Measurements from ENCODE around the gene ZC3H4. TPM values are rescaled to one million over a fixed set of nuclear protein-coding genes. Genes with fewer than 3 reads are reported as not detected.
A peak's percentile ranks its signal among the peaks of the same experiment; 100 is the strongest.

ZC3H4 gene
- total RNA-seq, 2 donors from 2014 or later: 35.3 to 49.1 TPM

DNA sequence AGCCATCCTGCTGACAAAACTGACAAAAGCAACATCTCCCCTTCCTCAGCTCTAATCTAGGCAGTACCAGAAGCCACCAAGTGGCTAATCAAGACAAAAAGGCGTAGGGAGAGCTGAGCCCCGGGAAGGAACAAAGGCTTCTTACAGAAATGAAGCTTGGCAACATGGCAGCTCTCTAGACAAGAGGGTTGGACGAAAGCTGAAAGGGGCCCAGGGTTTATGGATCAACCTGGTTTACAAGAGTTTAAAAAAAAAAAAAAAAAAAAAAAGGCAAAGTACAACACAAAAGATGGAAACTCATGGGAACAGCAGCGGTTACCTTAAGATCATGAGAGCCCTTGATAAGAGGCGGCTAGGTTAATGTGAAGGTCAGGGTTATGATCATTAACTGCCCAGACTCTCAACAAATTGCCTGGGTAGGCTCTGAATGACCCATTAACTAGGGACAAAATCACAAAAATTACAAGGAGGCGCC lies 14.0 kb downstream of the ZC3H4 start:
- Histone ChIP-seq H3K27me3 (replicated peaks; ENCODE audit: insufficient read depth) (no peaks in the 10 kb centered on the region), H3K4me1 (replicated peaks) (peaks cover 2% of the 10 kb centered on the region), H3K27ac (no peak overlapping the region), H3K36me3 (no peaks in the 10 kb centered on the region), H3K4me3 (no peak overlapping the region), H3K9me3 (no peaks in the 10 kb centered on the region)
- no peak for DNase-seq (ENCODE audit: low spot score)
- intact Hi-C loops (cut with DNase I): no loop called here
- TF ChIP-seq, protein P1, sequence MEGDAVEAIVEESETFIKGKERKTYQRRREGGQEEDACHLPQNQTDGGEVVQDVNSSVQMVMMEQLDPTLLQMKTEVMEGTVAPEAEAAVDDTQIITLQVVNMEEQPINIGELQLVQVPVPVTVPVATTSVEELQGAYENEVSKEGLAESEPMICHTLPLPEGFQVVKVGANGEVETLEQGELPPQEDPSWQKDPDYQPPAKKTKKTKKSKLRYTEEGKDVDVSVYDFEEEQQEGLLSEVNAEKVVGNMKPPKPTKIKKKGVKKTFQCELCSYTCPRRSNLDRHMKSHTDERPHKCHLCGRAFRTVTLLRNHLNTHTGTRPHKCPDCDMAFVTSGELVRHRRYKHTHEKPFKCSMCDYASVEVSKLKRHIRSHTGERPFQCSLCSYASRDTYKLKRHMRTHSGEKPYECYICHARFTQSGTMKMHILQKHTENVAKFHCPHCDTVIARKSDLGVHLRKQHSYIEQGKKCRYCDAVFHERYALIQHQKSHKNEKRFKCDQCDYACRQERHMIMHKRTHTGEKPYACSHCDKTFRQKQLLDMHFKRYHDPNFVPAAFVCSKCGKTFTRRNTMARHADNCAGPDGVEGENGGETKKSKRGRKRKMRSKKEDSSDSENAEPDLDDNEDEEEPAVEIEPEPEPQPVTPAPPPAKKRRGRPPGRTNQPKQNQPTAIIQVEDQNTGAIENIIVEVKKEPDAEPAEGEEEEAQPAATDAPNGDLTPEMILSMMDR (IDR thresholded peaks at IDR 0.05): no peak
- TF ChIP-seq POLR2A (IDR thresholded peaks at IDR 0.05) (no peak), POLR2AphosphoS5 (IDR thresholded peaks at IDR 0.05) (no peak)
- 77% methylated on average over 6 of the region's 6 CpGs for WGBS

DNA sequence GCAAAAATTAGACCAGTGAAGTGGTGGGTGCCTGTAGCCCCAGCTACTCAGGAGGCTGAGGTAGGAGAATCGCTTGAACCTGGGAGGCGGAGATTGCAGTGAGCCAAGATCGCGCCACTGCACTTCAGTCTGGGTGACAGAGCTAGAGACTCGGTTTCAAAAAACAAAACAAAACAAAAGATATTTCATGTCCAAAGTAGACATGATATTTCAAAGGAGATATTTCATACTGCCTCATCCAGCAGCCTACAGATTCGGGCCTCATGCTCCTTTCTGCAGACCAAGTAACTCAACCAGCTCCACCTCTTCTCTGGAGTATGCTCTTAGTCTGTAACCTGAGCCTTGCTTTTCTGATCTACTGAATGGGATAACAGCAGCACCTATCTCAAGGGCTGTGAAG lies 15.0 kb downstream of the ZC3H4 start:
- peak overlapping the region; percentile 77 to 84 for H3K27ac ChIP-seq
- 87% methylated on average over 6 of the region's 6 CpGs for WGBS
- H3K9me3 ChIP-seq: no peaks in the 10 kb centered on the region
- H3K27me3 ChIP-seq (replicated peaks; ENCODE audit: insufficient read depth): no peaks in the 10 kb centered on the region
- DNase-seq (ENCODE audit: low spot score): no peak
- intact Hi-C loops (cut with DNase I): no loop called here
- TF ChIP-seq, protein P1 (IDR thresholded peaks at IDR 0.05): no peak
- no peak for TF ChIP-seq POLR2A (IDR thresholded peaks at IDR 0.05)
- TF ChIP-seq POLR2AphosphoS5 (IDR thresholded peaks at IDR 0.05): no peak
- H3K4me3 ChIP-seq: no peak overlapping the region
- peaks cover 2% of the 10 kb centered on the region for H3K4me1 ChIP-seq (replicated peaks)
- no peaks in the 10 kb centered on the region for H3K36me3 ChIP-seq

DNA sequence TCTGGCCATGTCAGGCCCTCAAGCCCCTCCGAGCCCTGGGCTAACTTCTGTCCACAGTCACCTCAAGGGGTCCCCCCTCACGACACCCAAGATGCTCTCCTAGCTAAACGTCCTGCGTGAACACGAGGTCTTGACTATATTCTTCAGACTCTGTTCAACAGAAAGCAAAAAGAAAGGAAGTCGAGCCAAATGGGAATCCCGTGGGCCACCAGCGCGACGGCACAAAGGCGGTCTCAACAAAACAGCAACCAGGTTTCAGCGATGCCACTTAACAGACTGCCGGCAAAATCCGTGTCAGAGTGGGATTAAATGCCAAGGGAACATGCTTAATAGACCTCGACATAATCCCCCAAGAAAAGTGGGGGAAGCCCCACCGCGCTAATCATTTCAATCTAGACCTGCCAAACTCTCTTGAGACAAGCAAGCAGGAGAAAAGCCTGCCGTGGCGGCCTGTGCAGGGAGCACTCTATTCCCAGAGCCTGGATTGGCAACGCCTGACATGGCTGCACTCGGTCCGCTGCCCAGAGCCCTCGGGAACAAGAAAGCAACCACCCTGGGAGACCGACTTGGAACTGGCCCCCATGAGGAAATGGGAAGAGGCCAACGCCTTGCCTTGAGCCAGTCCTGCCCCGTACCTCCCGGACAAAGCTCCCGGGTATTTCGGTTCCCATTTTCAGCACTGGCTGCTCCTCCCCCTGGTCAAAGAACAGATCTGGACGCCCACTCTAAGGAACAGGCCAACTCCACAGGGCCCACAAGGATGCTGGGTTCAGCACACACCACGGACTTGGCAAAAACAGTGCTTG lies 16.0 kb downstream of the ZC3H4 start:
- Histone ChIP-seq H3K36me3 (no peaks in the 10 kb centered on the region), H3K4me1 (replicated peaks) (peaks cover 2% of the 10 kb centered on the region), H3K4me3 (no peak overlapping the region), H3K9me3 (no peaks in the 10 kb centered on the region), H3K27ac (peak overlapping the region; percentile 77 to 84), H3K27me3 (replicated peaks; ENCODE audit: insufficient read depth) (no peaks in the 10 kb centered on the region)
- DNase-seq (ENCODE audit: low spot score): no peak
- intact Hi-C loops (cut with DNase I): no loop called here
- WGBS: 64% methylated on average over 31 of the region's 31 CpGs
- TF ChIP-seq POLR2A (IDR thresholded peaks at IDR 0.05) (no peak), POLR2AphosphoS5 (IDR thresholded peaks at IDR 0.05) (no peak)
- TF ChIP-seq, protein P1 (IDR thresholded peaks at IDR 0.05): no peak

DNA sequence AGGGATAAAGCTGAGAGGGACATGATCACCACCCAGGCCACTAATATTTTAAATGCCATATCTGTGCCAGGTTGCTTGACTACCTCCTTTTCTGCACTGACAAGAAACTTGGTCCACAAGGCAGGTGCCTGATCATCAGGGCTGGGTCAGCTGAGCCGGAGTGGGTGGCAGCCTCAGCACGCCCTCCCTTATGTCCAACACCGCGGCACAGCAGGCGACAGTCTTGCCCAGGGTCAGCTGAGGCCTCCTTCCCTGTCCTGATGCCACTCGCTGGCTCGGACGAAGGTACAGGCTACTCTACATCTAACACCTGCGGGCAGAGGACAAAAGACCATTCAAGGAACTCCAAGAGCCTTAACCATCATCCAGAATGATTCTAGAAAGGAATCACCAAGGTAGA lies 16.9 kb downstream of the ZC3H4 start:
- Histone ChIP-seq H3K9me3 (no peaks in the 10 kb centered on the region), H3K4me1 (replicated peaks) (peaks cover 2% of the 10 kb centered on the region), H3K27me3 (replicated peaks; ENCODE audit: insufficient read depth) (no peaks in the 10 kb centered on the region), H3K4me3 (no peak overlapping the region), H3K27ac (peak overlapping the region; percentile 77 to 84), H3K36me3 (no peaks in the 10 kb centered on the region)
- intact Hi-C loops (cut with DNase I): no loop called here
- 63% methylated on average over 9 of the region's 9 CpGs for WGBS
- TF ChIP-seq POLR2A (IDR thresholded peaks at IDR 0.05) (no peak), POLR2AphosphoS5 (IDR thresholded peaks at IDR 0.05) (no peak)
- TF ChIP-seq, protein P1 (IDR thresholded peaks at IDR 0.05): no peak
- DNase-seq (ENCODE audit: low spot score): peak; percentile 51
